Panc1 (cell line): Measurements from ENCODE around the gene GALNT13. TPM values are rescaled to one million over a fixed set of nuclear protein-coding genes. Genes with fewer than 3 reads are reported as not detected.

Experiments used
- ATAC-seq: fragments of 200-7000 bp; cut with Tn5 transposase; 2 replicates; pipeline ENCODE4 v1.9.1; 2020; ENCODE audit warnings: mild to moderate bottlenecking, moderate library complexity
- BruUV-seq: library from RNA; stranded (reverse); fragments of 400-500 nt; replicated peaks from 2 replicates; lab custom pipeline; 2021; lab: Mats Ljungman, UMichigan
- CTCF ChIA-PET: fragments of 300-600 bp; sonication (Branson Sonifier 250); formaldehyde crosslinking; loops from one replicate; lab custom pipeline; 2022; ENCODE audit warnings: antibody characterized with exemption; lab: Charles Lee
- POLR2A ChIA-PET: fragments of 300-600 bp; sonication (Branson Sonifier 250); formaldehyde crosslinking; loops from one replicate; lab custom pipeline; 2022; ENCODE audit warnings: antibody characterized with exemption; lab: Charles Lee
- DNase-seq: peaks from one replicate; pipeline ENCODE4 v3.0.0-alpha.2; 2010; ENCODE audit warnings: low read depth, low spot score
- H3K27ac ChIP-seq: 2 replicates; pipeline ENCODE4 v1.5.1; 2011; ENCODE audit warnings: mild to moderate bottlenecking, low read length, inconsistent platforms
- H3K27me3 ChIP-seq: fragments of 200-500 bp; sonication (Bioruptor generic); 2 replicates; pipeline ENCODE4 v1.6.0; 2014; ENCODE audit warnings: low read length, inconsistent platforms; ENCODE audit not compliant: control insufficient read depth, insufficient read depth
- H3K36me3 ChIP-seq: fragments of 200-500 bp; sonication (Bioruptor generic); 2 replicates; pipeline ENCODE4 v1.5.1; 2014; ENCODE audit warnings: inconsistent platforms, mild to moderate bottlenecking, low read length, moderate library complexity; ENCODE audit not compliant: control insufficient read depth, insufficient read depth
- H3K4me1 ChIP-seq: 2 replicates; pipeline ENCODE4 v1.5.1; 2011; ENCODE audit warnings: inconsistent platforms, mild to moderate bottlenecking, low read length, moderate library complexity; ENCODE audit not compliant: control insufficient read depth, insufficient read depth
- H3K4me3 ChIP-seq, 2 experiments: 2 replicates each; pipeline ENCODE4 v1.5.1; 2011 to 2012; ENCODE audit warnings: low read depth in 2 of 2, low read length in 2 of 2, mild to moderate bottlenecking in 2 of 2, inconsistent platforms in 1 of 2, moderate library complexity in 1 of 2
- H3K9me3 ChIP-seq: fragments of 200-500 bp; sonication (Bioruptor generic); 2 replicates; pipeline ENCODE4 v1.5.1; 2014; ENCODE audit warnings: low read depth, mild to moderate bottlenecking, inconsistent platforms, low read length, moderate library complexity; ENCODE audit not compliant: control insufficient read depth, insufficient read depth
- CTCF ChIP-seq: fragments of 450-650 bp; IDR thresholded peaks from 2 replicates; pipeline ENCODE4 v1.5.1; 2017; ENCODE audit warnings: mild to moderate bottlenecking
- POLR2AphosphoS5 ChIP-seq: IDR thresholded peaks from 2 replicates; pipeline ENCODE4 v1.6.1; 2012; ENCODE audit warnings: mild to moderate bottlenecking, low read depth, low read length, moderate library complexity
- REST ChIP-seq, 2 experiments: IDR thresholded peaks; 2 replicates each; pipeline ENCODE4 v1.6.1; 2011 to 2012; ENCODE audit warnings: low read depth in 2 of 2, control low read depth in 1 of 2, low read length in 1 of 2, mild to moderate bottlenecking in 1 of 2, moderate library complexity in 1 of 2; ENCODE audit not compliant: insufficient read depth in 1 of 2
- SIN3A ChIP-seq: IDR thresholded peaks from 2 replicates; pipeline ENCODE4 v1.6.1; 2012; ENCODE audit warnings: low read depth, mild to moderate bottlenecking, low read length, moderate library complexity, borderline replicate concordance; ENCODE audit not compliant: insufficient read depth
- TCF7L2 ChIP-seq: IDR thresholded peaks from 2 replicates; pipeline ENCODE4 v1.6.1; 2011; ENCODE audit warnings: mild to moderate bottlenecking, low read depth, low read length, inconsistent platforms
- in situ Hi-C: cut with HindIII; loops from 2 replicates; pipeline ENCODE4 v1.10.0; 2016; ENCODE audit warnings: low sequenced_read_pairs, low pct_unique_long_range_greater_than_20kb
- intact Hi-C: fragments of 100-400 bp; cut with micrococcal nuclease; formaldehyde crosslinking; loops from one replicate; pipeline ENCODE4 v1.10.0; 2022; ENCODE audit not compliant: unreplicated experiment
- total RNA-seq: library from RNA; stranded (reverse); gene quantifications from one replicate; pipeline ENCODE4 v1.2.1, GENCODE V29; 2021; ENCODE audit not compliant: unreplicated experiment

The GALNT13 gene
- total RNA-seq, 1 experiment from 2014 or later = not detected

GRCh38 chr2:154189953-154190352 lies 318.2 kb downstream of the GALNT13 start:
- Histone ChIP-seq H3K36me3 (no peaks in the 10 kb centered on the region), H3K27ac (no peak overlapping the region), H3K4me1 (no peaks in the 10 kb centered on the region), H3K9me3 (peaks cover 11% of the 10 kb centered on the region), H3K4me3 (no peak overlapping the region), H3K27me3 (no peaks in the 10 kb centered on the region)
- POLR2A ChIA-PET = no interaction called here
- in situ Hi-C loops (no loop called here), intact Hi-C loops (no loop called here)
- ATAC-seq (no peak), DNase-seq (no peak)
- CTCF ChIA-PET = no interaction called here
- no TSS peak for BruUV-seq
- TF ChIP-seq TCF7L2 = no peak
- TF ChIP-seq CTCF = no peak
- TF ChIP-seq SIN3A = no peak
- no peak for TF ChIP-seq REST (IDR thresholded peaks at IDR 0.05; ENCODE audit: insufficient read depth in 1 of 2, low read depth in 2 of 2, low read length in 1 of 2)
- TF ChIP-seq POLR2AphosphoS5 = no peak

- Histone ChIP-seq H3K27me3 (no peaks in the 10 kb centered on the region), H3K9me3 (no peaks in the 10 kb centered on the region), H3K27ac (no peak overlapping the region), H3K36me3 (no peaks in the 10 kb centered on the region), H3K4me1 (no peaks in the 10 kb centered on the region), H3K4me3 (no peak overlapping the region)
- ATAC-seq = no peak
- ChIA-PET CTCF (no interaction called here), POLR2A (no interaction called here)
- intact Hi-C loops = no loop called here
- in situ Hi-C loops = no loop called here
- TF ChIP-seq TCF7L2 (no peak), REST (IDR thresholded peaks at IDR 0.05; ENCODE audit: insufficient read depth in 1 of 2, low read depth in 2 of 2, low read length in 1 of 2) (no peak), POLR2AphosphoS5 (no peak), SIN3A (no peak), CTCF (no peak)
- no TSS peak for BruUV-seq
- DNase-seq = no peak
Measured at GRCh38 chr2:154193246-154193645, 321.5 kb downstream of the GALNT13 start.
